SK-N-MC (cell line): ENCODE data around the gene AVEN.

Source experiments
- DNase-seq: peaks from one replicate; pipeline ENCODE4 v3.0.0-alpha.2; 2011; ENCODE audit warnings: low read depth, low spot score
- H3K27ac ChIP-seq: fragments of 200-600 bp; sonication (generic); 2 replicates; pipeline ENCODE4 v1.5.1; 2016; ENCODE audit warnings: mixed run types
- H3K36me3 ChIP-seq: fragments of 200-600 bp; sonication (generic); 2 replicates; pipeline ENCODE4 v1.6.1; 2017; ENCODE audit warnings: antibody characterized with exemption, low read length, mixed read lengths; ENCODE audit not compliant: insufficient read depth
- H3K4me3 ChIP-seq: fragments of 200-600 bp; sonication (generic); 2 replicates; pipeline ENCODE4 v1.5.1; 2016
- H3K9ac ChIP-seq: fragments of 200-600 bp; sonication (generic); 2 replicates; pipeline ENCODE4 v1.8.0; 2017; ENCODE audit warnings: mixed run types, mixed read lengths; ENCODE audit not compliant: insufficient read length
- H3K9me3 ChIP-seq: fragments of 200-600 bp; sonication (generic); 2 replicates; pipeline ENCODE4 v1.6.1; 2017; ENCODE audit warnings: low read depth, mild to moderate bottlenecking, antibody characterized with exemption, low read length, moderate library complexity, mixed read lengths
- EZH2 ChIP-seq: fragments of 200-600 bp; sonication (generic); IDR thresholded peaks from one replicate; pipeline ENCODE4 v1.6.1; 2017; ENCODE audit warnings: antibody characterized with exemption
- FOXP2 ChIP-seq: optimal IDR thresholded peaks from 2 replicates; pipeline ENCODE3; 2011; ENCODE audit warnings: mild to moderate bottlenecking, moderate library complexity; ENCODE audit not compliant: insufficient read depth; ENCODE audit errors: extremely low read length, control extremely low read depth
- POLR2AphosphoS5 ChIP-seq: IDR thresholded peaks from 2 replicates; pipeline ENCODE4 v1.6.1; 2012; ENCODE audit warnings: mild to moderate bottlenecking, low read depth, low read length, borderline replicate concordance

AVEN gene

DNA sequence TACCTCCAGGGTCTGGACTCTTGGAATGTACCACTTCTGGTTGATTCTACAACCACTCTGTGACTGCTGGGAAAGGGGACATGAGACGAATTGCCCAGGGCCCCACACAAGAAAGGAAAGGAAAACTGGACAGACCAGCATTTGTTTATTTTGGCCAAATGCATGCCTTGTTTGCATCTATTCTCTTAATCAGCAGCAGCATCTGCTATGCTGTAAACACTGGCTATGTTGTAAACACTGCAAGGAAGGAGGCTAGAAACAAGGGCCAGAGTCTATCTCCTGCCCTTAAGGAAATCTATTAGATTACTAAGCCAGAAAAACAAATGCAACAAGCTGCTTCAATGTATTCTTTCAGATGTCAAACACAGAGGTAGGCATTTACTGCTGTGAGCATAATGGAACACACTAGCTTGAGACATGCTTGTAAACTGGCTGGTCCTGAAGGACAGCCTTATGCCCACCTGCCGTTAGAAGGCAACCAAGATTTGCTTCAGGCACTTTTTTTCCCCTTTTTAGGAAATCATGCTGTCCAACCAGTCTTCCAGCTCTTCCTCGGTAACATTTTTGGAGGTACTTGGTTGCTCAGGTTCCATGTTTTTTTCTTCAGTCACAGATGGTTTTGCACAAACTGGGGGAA lies 172.8 kb downstream of the AVEN start:
- no peaks in the 10 kb centered on the region for H3K36me3 ChIP-seq
- no peak overlapping the region for H3K9ac ChIP-seq
- no peak overlapping the region for H3K4me3 ChIP-seq
- no peak for DNase-seq
- TF ChIP-seq FOXP2 (no peak), EZH2 (no peak), POLR2AphosphoS5 (no peak)
- H3K27ac ChIP-seq = no peak overlapping the region
- H3K9me3 ChIP-seq = no peaks in the 10 kb centered on the region

DNA sequence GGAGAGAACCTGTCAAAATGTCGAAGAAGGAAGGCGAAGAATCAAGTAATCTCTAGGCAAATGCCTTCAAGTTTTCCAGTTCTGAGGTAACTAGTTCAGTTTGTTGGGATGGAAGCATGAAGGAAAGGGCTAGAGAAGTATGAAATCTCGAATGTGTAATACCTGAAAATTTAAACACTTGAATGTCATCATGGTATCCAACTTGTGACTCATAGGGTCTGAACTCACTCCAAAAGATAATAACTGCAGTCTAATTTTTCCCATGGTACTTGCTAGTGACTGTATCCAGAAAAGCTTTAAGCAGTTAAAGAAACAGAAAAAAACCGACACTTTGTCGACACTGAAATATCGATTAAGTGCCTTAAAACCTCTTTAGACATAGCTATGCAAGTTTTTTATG lies 173.6 kb downstream of the AVEN start:
- H3K27ac ChIP-seq = no peak overlapping the region
- no peak for DNase-seq
- no peak for TF ChIP-seq EZH2
- no peak for TF ChIP-seq POLR2AphosphoS5
- TF ChIP-seq FOXP2 = no peak
- no peak overlapping the region for H3K4me3 ChIP-seq
- H3K9me3 ChIP-seq = no peaks in the 10 kb centered on the region
- H3K9ac ChIP-seq = no peak overlapping the region
- H3K36me3 ChIP-seq = no peaks in the 10 kb centered on the region

DNA sequence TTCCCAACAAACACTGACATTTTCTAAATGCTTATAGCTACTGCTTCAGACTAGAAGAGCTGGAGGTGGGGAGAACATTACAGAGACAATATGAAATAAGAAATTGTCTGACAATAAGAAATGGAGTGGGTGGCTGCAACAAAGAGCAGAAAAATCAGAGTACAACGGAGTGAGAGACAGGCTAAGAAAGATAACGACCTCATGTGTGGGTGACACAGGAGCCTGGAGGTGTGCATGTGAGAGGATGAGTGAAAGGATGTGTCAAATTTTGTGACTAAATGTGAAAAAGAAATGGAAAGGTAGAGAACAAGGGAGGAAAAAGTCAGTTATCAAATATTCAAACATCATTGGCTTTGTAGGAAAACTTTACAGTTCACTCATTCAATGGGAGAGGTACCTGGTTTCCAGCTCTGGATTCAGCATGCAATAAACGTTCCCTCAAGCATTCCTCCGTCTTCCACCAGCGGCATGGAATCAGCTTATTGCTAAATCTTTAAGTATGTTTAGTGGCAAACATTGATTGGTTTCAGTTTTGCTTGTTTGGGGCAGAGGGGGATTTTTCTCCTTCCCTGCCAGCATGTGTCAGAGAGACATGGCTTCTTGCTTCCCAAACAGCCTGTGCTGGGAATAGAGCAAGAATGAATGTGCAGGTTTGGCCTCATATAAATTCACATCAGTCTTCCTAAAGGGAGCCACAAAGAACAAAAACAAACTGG lies 174.5 kb downstream of the AVEN start:
- Histone ChIP-seq H3K27ac (no peak overlapping the region), H3K4me3 (no peak overlapping the region), H3K9me3 (no peaks in the 10 kb centered on the region), H3K36me3 (no peaks in the 10 kb centered on the region), H3K9ac (no peak overlapping the region)
- DNase-seq = no peak
- TF ChIP-seq POLR2AphosphoS5 = no peak
- no peak for TF ChIP-seq EZH2
- no peak for TF ChIP-seq FOXP2

DNA sequence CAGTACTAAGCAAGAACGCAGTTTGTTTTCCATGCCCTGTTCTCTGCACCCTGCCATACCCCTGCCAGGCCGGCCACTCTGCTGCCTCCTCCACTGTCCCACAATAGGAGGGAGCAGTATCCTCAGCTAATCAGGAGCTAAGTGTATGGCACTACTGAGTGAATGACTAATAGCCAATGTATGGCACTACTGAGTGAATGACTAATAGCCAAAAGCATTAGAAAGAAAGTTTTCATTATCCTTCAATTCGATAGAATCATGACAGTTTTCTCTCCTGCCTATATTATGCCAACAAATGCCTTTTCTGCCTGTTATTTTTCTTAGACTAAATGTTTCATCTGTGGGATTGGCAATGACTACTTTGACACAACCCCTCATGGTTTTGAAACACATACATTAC lies 178.2 kb downstream of the AVEN start:
- no peak for DNase-seq
- Histone ChIP-seq H3K9ac (no peak overlapping the region), H3K27ac (no peak overlapping the region), H3K36me3 (no peaks in the 10 kb centered on the region), H3K4me3 (no peak overlapping the region), H3K9me3 (no peaks in the 10 kb centered on the region)
- TF ChIP-seq POLR2AphosphoS5 (no peak), FOXP2 (no peak), EZH2 (no peak)

DNA sequence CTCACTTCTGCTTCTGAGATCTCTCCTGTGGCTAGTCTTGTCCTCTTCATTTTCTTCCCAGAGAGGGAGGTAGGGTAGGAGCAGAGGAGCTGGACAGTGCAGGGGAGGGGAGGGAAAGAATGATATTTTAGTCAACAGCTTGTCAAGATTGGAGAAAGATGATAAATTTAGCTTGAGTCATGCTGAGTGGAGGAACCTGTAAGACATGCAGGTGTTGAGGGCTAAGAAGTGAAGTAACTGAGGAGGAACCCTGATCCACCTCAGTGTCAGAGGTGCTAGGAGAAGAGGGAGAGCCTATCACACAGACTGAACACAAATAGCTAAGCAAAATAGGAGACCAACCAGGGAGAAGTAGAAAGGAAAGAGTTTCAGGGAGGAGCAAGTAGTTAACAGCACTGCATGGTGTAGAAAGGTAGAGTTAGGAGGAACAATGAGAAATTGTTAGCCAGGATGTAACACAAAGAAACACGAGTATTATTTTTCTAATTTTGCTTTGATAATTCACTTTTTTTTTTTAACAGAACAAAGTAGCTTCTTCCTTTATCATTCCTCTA lies 178.9 kb downstream of the AVEN start:
- no peaks in the 10 kb centered on the region for H3K36me3 ChIP-seq
- no peak for DNase-seq
- no peak overlapping the region for H3K27ac ChIP-seq
- TF ChIP-seq FOXP2 = no peak
- no peak for TF ChIP-seq POLR2AphosphoS5
- TF ChIP-seq EZH2 = no peak
- no peaks in the 10 kb centered on the region for H3K9me3 ChIP-seq
- H3K9ac ChIP-seq = no peak overlapping the region
- H3K4me3 ChIP-seq = no peak overlapping the region

DNA sequence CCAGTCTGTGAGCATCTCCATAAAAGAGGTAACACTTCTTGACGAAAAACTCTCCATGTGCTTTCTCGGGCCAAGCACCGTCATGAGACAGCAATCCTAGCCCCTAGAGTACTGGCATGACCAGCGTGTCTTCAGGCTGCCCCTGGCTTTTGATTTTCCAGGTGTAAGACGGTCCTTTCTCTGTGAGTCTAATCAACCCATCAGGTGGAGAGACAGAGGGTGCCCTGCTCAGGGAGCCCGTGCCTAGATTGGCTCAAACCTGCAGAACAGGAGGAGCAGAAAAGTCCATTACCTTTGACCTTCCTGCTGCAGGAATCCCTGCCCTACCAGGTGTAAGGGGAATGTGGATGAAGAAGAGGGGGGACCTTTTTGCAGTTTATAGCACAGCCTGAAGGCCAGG lies 180.2 kb downstream of the AVEN start:
- Histone ChIP-seq H3K9me3 (no peaks in the 10 kb centered on the region), H3K9ac (no peak overlapping the region), H3K36me3 (no peaks in the 10 kb centered on the region), H3K27ac (no peak overlapping the region), H3K4me3 (no peak overlapping the region)
- no peak for TF ChIP-seq POLR2AphosphoS5
- no peak for TF ChIP-seq FOXP2
- DNase-seq = no peak

DNA sequence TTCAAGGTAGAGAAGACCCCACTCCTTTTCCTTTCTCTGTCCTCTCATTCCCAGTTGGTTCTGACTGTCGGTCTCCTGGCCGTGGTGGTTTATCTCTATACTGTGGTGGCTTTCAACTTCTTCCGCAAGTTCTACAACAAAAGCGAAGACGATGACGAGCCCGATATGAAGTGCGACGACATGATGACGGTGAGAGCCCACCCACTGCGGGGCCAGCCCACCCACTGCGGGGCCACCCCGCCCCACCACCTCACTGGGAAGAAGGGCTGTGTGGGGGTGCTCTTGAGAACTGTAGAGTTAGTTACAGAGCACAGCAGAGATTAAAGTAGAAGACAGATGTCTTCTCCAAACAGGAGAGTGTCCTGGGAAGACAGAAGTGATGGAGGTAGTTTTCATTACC lies 181.3 kb downstream of the AVEN start:
- Histone ChIP-seq H3K9ac (no peak overlapping the region), H3K9me3 (no peaks in the 10 kb centered on the region), H3K4me3 (no peak overlapping the region), H3K36me3 (no peaks in the 10 kb centered on the region), H3K27ac (no peak overlapping the region)
- no peak for DNase-seq
- no peak for TF ChIP-seq POLR2AphosphoS5
- TF ChIP-seq EZH2 = no peak
- no peak for TF ChIP-seq FOXP2

DNA sequence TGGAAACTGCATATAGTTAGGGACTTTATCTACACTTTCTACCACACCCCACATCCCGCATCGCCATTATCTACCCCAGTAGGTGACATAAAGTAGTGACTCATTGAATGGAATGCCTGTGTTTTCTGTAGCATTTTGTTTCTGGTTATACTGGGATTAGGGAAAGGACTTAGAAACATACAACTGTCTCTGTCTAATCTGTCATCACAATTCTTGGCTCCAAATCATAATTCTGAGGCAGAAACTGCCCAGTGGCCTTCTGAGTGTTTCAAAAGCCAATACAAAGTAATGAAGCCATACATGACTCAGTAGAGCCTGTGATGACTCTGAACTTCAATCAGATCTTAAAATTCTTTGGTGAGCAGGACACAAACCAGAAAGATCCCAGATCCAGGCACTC lies 186.4 kb downstream of the AVEN start:
- no peak for DNase-seq
- Histone ChIP-seq H3K36me3 (no peaks in the 10 kb centered on the region), H3K9ac (no peak overlapping the region), H3K27ac (no peak overlapping the region), H3K9me3 (no peaks in the 10 kb centered on the region), H3K4me3 (no peak overlapping the region)
- TF ChIP-seq FOXP2 = no peak
- TF ChIP-seq EZH2 = no peak
- TF ChIP-seq POLR2AphosphoS5 = no peak
